ENCODE results near the gene TDRD7. TPM values are rescaled to one million over a fixed set of nuclear protein-coding genes. Genes with fewer than 3 reads are reported as not detected.

Gene TDRD7
- total RNA-seq, 4 donors from 2014 or later: 9.6 to 18.4 (median 10.8) TPM

- TF ChIP-seq CTCF (IDR thresholded peaks at IDR 0.05): no peak
- TF ChIP-seq EP300 (IDR thresholded peaks at IDR 0.05): no peak
- TF ChIP-seq POLR2A (IDR thresholded peaks at IDR 0.05): no peak
- Histone ChIP-seq H3K36me3 (peaks cover 0 to 48% (median 4%) of the 10 kb centered on the region in 3 donors), H3K27me3 (peaks cover 0 to 6% of the 10 kb centered on the region in 2 donors), H3K4me3 (no peak overlapping the region), H3K4me1 (peaks cover 0 to 4% (median 0%) of the 10 kb centered on the region in 4 donors), H3K27ac (no peak overlapping the region), H3K9me3 (no peaks in the 10 kb centered on the region)
- no peak for DNase-seq (ENCODE audit: low spot score in 2 of 2)
- WGBS, 2 donors: 43 to 62% methylated on average over 2 of the region's 2 CpGs
Measured at GRCh38 chr9:97382099-97382718, 29.7 kb upstream of the TDRD7 start.

GRCh38 chr9:97384406-97385262 is 27.3 kb upstream of the TDRD7 start:
- WGBS, 2 donors: 55 to 64% methylated on average over 5 of the region's 5 CpGs
- TF ChIP-seq CTCF (IDR thresholded peaks at IDR 0.05) (no peak), EP300 (IDR thresholded peaks at IDR 0.05) (no peak), POLR2A (IDR thresholded peaks at IDR 0.05) (no peak)
- no peak overlapping the region for H3K4me3 ChIP-seq
- H3K4me1 ChIP-seq: peaks cover 0 to 8% (median 0%) of the 10 kb centered on the region in 4 donors
- H3K27me3 ChIP-seq: peaks cover 0 to 15% of the 10 kb centered on the region in 2 donors
- H3K36me3 ChIP-seq: peaks cover 0 to 24% (median 4%) of the 10 kb centered on the region in 3 donors
- no peak overlapping the region for H3K27ac ChIP-seq
- DNase-seq (ENCODE audit: low spot score in 2 of 2): no peak
- H3K9me3 ChIP-seq: no peaks in the 10 kb centered on the region

- peaks cover 0 to 8% (median 0%) of the 10 kb centered on the region in 4 donors for H3K4me1 ChIP-seq
- H3K27ac ChIP-seq: no peak overlapping the region
- H3K36me3 ChIP-seq: peaks cover 0 to 14% (median 0%) of the 10 kb centered on the region in 3 donors
- 86 to 93% methylated on average over 10 to 13 of the region's 15 CpGs for WGBS, 2 donors
- H3K27me3 ChIP-seq: peaks cover 0 to 15% of the 10 kb centered on the region in 2 donors
- no peak for TF ChIP-seq CTCF (IDR thresholded peaks at IDR 0.05)
- TF ChIP-seq EP300 (IDR thresholded peaks at IDR 0.05): no peak
- TF ChIP-seq POLR2A (IDR thresholded peaks at IDR 0.05): no peak
- no peak for DNase-seq (ENCODE audit: low spot score in 2 of 2)
- no peaks in the 10 kb centered on the region for H3K9me3 ChIP-seq
- H3K4me3 ChIP-seq: no peak overlapping the region
Measured at GRCh38 chr9:97385626-97386264, 26.2 kb upstream of the TDRD7 start.

GRCh38 chr9:97386265-97386633 is 25.6 kb upstream of the TDRD7 start:
- DNase-seq (ENCODE audit: low spot score in 2 of 2): no peak
- Histone ChIP-seq H3K9me3 (no peaks in the 10 kb centered on the region), H3K4me1 (peaks cover 0 to 8% (median 0%) of the 10 kb centered on the region in 4 donors), H3K4me3 (no peak overlapping the region), H3K27ac (no peak overlapping the region), H3K36me3 (peaks cover 0 to 9% (median 0%) of the 10 kb centered on the region in 3 donors), H3K27me3 (peaks cover 0 to 15% of the 10 kb centered on the region in 2 donors)
- WGBS, 2 donors: 70% methylated on average over 1 of the region's 1 CpG; no CpG with 5 or more reads in 1 of the 2 donors
- no peak for TF ChIP-seq POLR2A (IDR thresholded peaks at IDR 0.05)
- no peak for TF ChIP-seq CTCF (IDR thresholded peaks at IDR 0.05)
- TF ChIP-seq EP300 (IDR thresholded peaks at IDR 0.05): no peak
